ENCODE data around the gene C17orf107.
A peak's percentile ranks its signal among the peaks of the same experiment; 100 is the strongest.

Gene C17orf107

DNA sequence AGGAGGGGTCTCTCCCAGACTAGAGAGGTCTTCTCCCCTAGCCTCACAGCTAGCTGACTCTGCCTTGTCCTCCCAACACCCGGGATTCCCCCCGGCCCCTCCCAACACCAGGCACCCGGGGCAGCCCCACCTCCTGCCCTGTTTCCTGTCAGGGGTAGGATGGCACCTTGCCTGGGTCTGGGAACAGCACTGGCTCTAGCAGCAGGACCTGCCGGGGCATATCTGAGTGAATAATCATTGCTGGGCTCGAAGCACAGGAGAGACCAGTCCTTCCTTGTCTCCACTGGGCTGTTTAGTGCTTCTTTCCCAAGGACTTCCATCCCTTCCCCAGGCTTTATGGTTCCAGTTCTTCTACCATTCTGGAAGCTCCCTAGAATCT is 40.5 kb upstream of the C17orf107 start:
- no peak overlapping the region for H3K56ac ChIP-seq (ENCODE audit: low read length)
- H2BK15ac ChIP-seq (replicated peaks; ENCODE audit: low read depth) = no peak overlapping the region
- no peak overlapping the region for H4K8ac ChIP-seq (ENCODE audit: low read depth, low read length)
- peak overlapping the region; percentile 15 for H3K27ac ChIP-seq (ENCODE audit: low read depth, low read length)
- H3K36me3 ChIP-seq (ENCODE audit: control insufficient read depth, insufficient read depth, low read length) = no peaks in the 10 kb centered on the region
- no peak overlapping the region for H2AK5ac ChIP-seq (ENCODE audit: low read length)
- H2BK120ac ChIP-seq (ENCODE audit: low read depth, low read length) = no peak overlapping the region
- H3K4ac ChIP-seq (ENCODE audit: low read depth, low read length) = no peak overlapping the region
- H3K4me3 ChIP-seq (ENCODE audit: low read length) = no peak overlapping the region
- no peak overlapping the region for H2BK5ac ChIP-seq (ENCODE audit: low read length)
- H3K27me3 ChIP-seq (ENCODE audit: insufficient read depth, low read length, poor library complexity) = no peaks in the 10 kb centered on the region
- no peak overlapping the region for H3K23ac ChIP-seq (ENCODE audit: low read length)
- no peaks in the 10 kb centered on the region for H3K79me2 ChIP-seq (ENCODE audit: control insufficient read depth, insufficient read depth, low read length)
- no peak overlapping the region for H3K4me2 ChIP-seq (ENCODE audit: low read length)
- H3K18ac ChIP-seq (ENCODE audit: low read length) = peak overlapping the region; percentile 28
- WGBS (ENCODE audit: extremely low coverage, insufficient coverage, low lambda C conversion rate) = no CpG with 5 or more reads among the region's 5 CpGs
- no peak overlapping the region for H4K5ac ChIP-seq (ENCODE audit: low read length)
- peak; percentile 51 for DNase-seq
- H3K9ac ChIP-seq (ENCODE audit: low read length) = no peak overlapping the region
- H3K79me1 ChIP-seq (ENCODE audit: low read length) = peaks cover 2% of the 10 kb centered on the region
- peaks cover 19% of the 10 kb centered on the region for H3K4me1 ChIP-seq (ENCODE audit: control insufficient read depth, low read depth, low read length)

DNA sequence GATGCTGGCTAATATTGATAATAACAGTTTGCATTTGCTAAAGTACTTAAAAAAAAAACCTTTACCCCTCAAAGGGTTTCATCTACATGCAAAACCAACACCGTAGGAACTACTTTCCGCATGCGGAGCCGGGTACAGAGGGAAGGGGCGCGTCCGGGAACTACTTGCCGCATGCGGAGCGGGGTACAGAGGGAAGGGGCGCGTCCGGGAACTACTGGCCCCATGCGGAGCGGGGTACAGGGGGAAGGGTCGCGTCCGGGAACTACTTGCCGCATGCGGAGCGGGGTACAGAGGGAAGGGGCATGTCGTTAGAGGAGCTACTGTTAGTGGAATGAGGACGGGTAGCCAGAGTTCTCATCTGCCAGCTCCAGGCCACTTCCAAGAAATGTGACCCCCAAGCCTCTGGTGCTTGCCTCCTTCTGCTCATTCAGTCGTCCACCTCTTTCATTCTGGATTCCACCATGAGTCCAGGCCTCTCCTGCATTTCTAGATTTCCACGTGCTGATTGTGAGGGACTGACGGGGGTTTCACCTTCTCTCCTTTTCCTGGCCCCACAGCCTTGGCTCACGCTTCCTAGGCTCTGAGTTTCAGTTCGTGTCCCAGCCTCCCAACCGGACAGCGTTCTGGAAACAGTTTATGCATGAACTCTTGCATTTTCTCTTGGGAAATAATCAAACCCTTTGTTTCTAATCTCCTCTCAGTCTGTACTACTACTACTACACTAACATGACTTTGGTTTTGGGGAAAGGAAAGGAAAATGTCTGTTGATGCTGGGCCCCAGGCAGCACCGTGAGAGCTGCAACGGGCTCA is 39.3 kb upstream of the C17orf107 start:
- Histone ChIP-seq H3K4me3 (ENCODE audit: low read length) (no peak overlapping the region), H3K23ac (ENCODE audit: low read length) (no peak overlapping the region), H4K5ac (ENCODE audit: low read length) (no peak overlapping the region), H2BK120ac (ENCODE audit: low read depth, low read length) (no peak overlapping the region), H2BK5ac (ENCODE audit: low read length) (no peak overlapping the region), H3K27ac (ENCODE audit: low read depth, low read length) (no peak overlapping the region), H3K9ac (ENCODE audit: low read length) (peak overlapping the region; percentile 39), H2AK5ac (ENCODE audit: low read length) (no peak overlapping the region), H4K8ac (ENCODE audit: low read depth, low read length) (no peak overlapping the region), H2BK15ac (replicated peaks; ENCODE audit: low read depth) (no peak overlapping the region), H3K79me2 (ENCODE audit: control insufficient read depth, insufficient read depth, low read length) (no peaks in the 10 kb centered on the region), H3K4me1 (ENCODE audit: control insufficient read depth, low read depth, low read length) (peaks cover 18% of the 10 kb centered on the region), H3K18ac (ENCODE audit: low read length) (peak overlapping the region; percentile 39), H3K4ac (ENCODE audit: low read depth, low read length) (no peak overlapping the region), H3K56ac (ENCODE audit: low read length) (peak overlapping the region; percentile 18), H3K79me1 (ENCODE audit: low read length) (peaks cover 2% of the 10 kb centered on the region), H3K36me3 (ENCODE audit: control insufficient read depth, insufficient read depth, low read length) (no peaks in the 10 kb centered on the region), H3K27me3 (ENCODE audit: insufficient read depth, low read length, poor library complexity) (no peaks in the 10 kb centered on the region), H3K4me2 (ENCODE audit: low read length) (no peak overlapping the region)
- no peak for DNase-seq
- no CpG with 5 or more reads among the region's 32 CpGs for WGBS (ENCODE audit: extremely low coverage, insufficient coverage, low lambda C conversion rate)

DNA sequence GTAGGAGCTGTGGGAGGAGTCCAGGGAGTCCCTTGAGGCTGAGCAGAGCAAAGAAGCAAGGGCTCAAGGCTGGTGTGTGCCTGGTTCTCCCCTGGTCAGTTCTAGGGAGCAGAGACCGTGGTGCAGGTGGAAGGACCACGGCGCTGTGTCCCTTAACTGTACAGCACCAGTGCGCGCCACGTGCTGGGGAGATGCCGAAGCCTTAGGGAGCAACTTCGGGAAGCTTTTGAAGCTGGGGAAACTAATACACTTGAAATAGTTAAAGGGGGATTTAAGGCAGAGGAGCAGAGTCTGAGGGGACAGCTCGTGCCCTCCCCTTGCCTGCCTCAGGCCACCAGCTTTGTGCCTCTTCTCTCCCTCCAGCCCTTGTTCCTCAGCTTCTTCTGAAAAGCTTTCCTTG is 38.7 kb upstream of the C17orf107 start:
- Histone ChIP-seq H3K27ac (ENCODE audit: low read depth, low read length) (no peak overlapping the region), H3K4me1 (ENCODE audit: control insufficient read depth, low read depth, low read length) (peaks cover 18% of the 10 kb centered on the region)
- WGBS (ENCODE audit: extremely low coverage, insufficient coverage, low lambda C conversion rate) = no CpG with 5 or more reads among the region's 9 CpGs

DNA sequence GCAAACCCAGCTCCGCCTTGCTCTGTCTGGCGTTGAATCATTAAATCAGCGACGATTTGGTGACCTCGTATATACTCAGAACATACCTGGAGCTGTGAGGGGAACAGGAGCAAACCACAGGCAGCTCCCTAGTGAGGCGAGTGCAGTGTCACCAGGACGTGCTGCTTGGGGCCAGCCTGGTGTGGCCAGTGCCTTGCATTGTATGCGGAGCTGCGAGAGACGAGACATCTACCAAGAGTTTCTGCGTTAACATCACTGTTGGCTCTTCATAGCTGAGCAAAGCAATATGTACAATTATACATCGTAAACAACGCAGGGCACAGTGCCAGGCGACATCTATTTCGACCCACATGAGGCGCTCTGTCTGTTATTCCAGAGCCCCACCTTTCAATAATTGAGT is 38.3 kb upstream of the C17orf107 start:
- no peak overlapping the region for H3K27ac ChIP-seq (ENCODE audit: low read depth, low read length)
- peaks cover 2% of the 10 kb centered on the region for H3K79me1 ChIP-seq (ENCODE audit: low read length)
- no peak overlapping the region for H4K5ac ChIP-seq (ENCODE audit: low read length)
- H3K18ac ChIP-seq (ENCODE audit: low read length) = no peak overlapping the region
- WGBS (ENCODE audit: extremely low coverage, insufficient coverage, low lambda C conversion rate) = no CpG with 5 or more reads among the region's 16 CpGs
- no peak overlapping the region for H3K4me2 ChIP-seq (ENCODE audit: low read length)
- DNase-seq = no peak
- H3K9ac ChIP-seq (ENCODE audit: low read length) = no peak overlapping the region
- no peaks in the 10 kb centered on the region for H3K27me3 ChIP-seq (ENCODE audit: insufficient read depth, low read length, poor library complexity)
- H2BK120ac ChIP-seq (ENCODE audit: low read depth, low read length) = no peak overlapping the region
- no peak overlapping the region for H3K23ac ChIP-seq (ENCODE audit: low read length)
- H3K36me3 ChIP-seq (ENCODE audit: control insufficient read depth, insufficient read depth, low read length) = no peaks in the 10 kb centered on the region
- H2BK5ac ChIP-seq (ENCODE audit: low read length) = no peak overlapping the region
- no peak overlapping the region for H2BK15ac ChIP-seq (replicated peaks; ENCODE audit: low read depth)
- no peak overlapping the region for H2AK5ac ChIP-seq (ENCODE audit: low read length)
- H3K4ac ChIP-seq (ENCODE audit: low read depth, low read length) = no peak overlapping the region
- H3K56ac ChIP-seq (ENCODE audit: low read length) = no peak overlapping the region
- H3K79me2 ChIP-seq (ENCODE audit: control insufficient read depth, insufficient read depth, low read length) = no peaks in the 10 kb centered on the region
- no peak overlapping the region for H4K8ac ChIP-seq (ENCODE audit: low read depth, low read length)
- no peak overlapping the region for H3K4me3 ChIP-seq (ENCODE audit: low read length)
- H3K4me1 ChIP-seq (ENCODE audit: control insufficient read depth, low read depth, low read length) = peaks cover 18% of the 10 kb centered on the region

More for the DNA sequence above, 38.7 kb upstream of the C17orf107 start:
- H3K9ac ChIP-seq (ENCODE audit: low read length) = peak overlapping the region; percentile 15
- no peaks in the 10 kb centered on the region for H3K79me2 ChIP-seq (ENCODE audit: control insufficient read depth, insufficient read depth, low read length)
- peak overlapping the region; percentile 18 for H3K56ac ChIP-seq (ENCODE audit: low read length)
- no peak overlapping the region for H3K4ac ChIP-seq (ENCODE audit: low read depth, low read length)
- no peak overlapping the region for H2BK15ac ChIP-seq (replicated peaks; ENCODE audit: low read depth)
- no peak overlapping the region for H3K23ac ChIP-seq (ENCODE audit: low read length)
- no peaks in the 10 kb centered on the region for H3K27me3 ChIP-seq (ENCODE audit: insufficient read depth, low read length, poor library complexity)
- no peak overlapping the region for H3K18ac ChIP-seq (ENCODE audit: low read length)
- no peak for DNase-seq
- H2BK120ac ChIP-seq (ENCODE audit: low read depth, low read length) = no peak overlapping the region
- no peaks in the 10 kb centered on the region for H3K36me3 ChIP-seq (ENCODE audit: control insufficient read depth, insufficient read depth, low read length)
- no peak overlapping the region for H4K5ac ChIP-seq (ENCODE audit: low read length)
- H3K4me2 ChIP-seq (ENCODE audit: low read length) = no peak overlapping the region
- no peak overlapping the region for H2BK5ac ChIP-seq (ENCODE audit: low read length)
- no peak overlapping the region for H3K4me3 ChIP-seq (ENCODE audit: low read length)
- H4K8ac ChIP-seq (ENCODE audit: low read depth, low read length) = no peak overlapping the region
- no peak overlapping the region for H2AK5ac ChIP-seq (ENCODE audit: low read length)
- peaks cover 2% of the 10 kb centered on the region for H3K79me1 ChIP-seq (ENCODE audit: low read length)

DNA sequence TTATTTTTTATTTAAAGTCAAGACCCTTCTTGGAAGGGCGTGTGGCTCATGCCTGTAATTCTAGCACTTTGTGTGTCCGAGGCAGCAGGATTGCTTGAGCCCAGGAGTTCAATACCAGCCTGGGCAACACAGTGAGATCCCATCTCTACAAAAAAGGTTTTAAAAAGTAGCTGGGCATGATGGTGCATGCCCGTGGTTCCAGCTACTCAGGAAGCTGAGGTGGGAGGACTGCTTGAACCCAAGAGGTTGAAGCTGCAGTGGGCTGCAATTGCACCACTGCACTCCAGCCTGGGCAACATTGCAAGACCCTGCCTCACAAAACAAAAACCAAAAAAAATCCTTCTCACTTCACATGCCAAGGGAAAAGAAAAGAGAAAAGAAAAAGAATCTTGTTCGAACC is 36.6 kb upstream of the C17orf107 start:
- DNase-seq = no peak
- H2AK5ac ChIP-seq (ENCODE audit: low read length) = no peak overlapping the region
- no peak overlapping the region for H3K9ac ChIP-seq (ENCODE audit: low read length)
- peaks cover 2% of the 10 kb centered on the region for H3K79me1 ChIP-seq (ENCODE audit: low read length)
- no peaks in the 10 kb centered on the region for H3K79me2 ChIP-seq (ENCODE audit: control insufficient read depth, insufficient read depth, low read length)
- no peaks in the 10 kb centered on the region for H3K36me3 ChIP-seq (ENCODE audit: control insufficient read depth, insufficient read depth, low read length)
- WGBS (ENCODE audit: extremely low coverage, insufficient coverage, low lambda C conversion rate) = no CpG with 5 or more reads among the region's 4 CpGs
- no peak overlapping the region for H2BK120ac ChIP-seq (ENCODE audit: low read depth, low read length)
- H3K27ac ChIP-seq (ENCODE audit: low read depth, low read length) = no peak overlapping the region
- H4K5ac ChIP-seq (ENCODE audit: low read length) = no peak overlapping the region
- no peak overlapping the region for H2BK5ac ChIP-seq (ENCODE audit: low read length)
- no peak overlapping the region for H3K4me2 ChIP-seq (ENCODE audit: low read length)
- H3K18ac ChIP-seq (ENCODE audit: low read length) = no peak overlapping the region
- no peak overlapping the region for H3K56ac ChIP-seq (ENCODE audit: low read length)
- no peak overlapping the region for H3K23ac ChIP-seq (ENCODE audit: low read length)
- no peaks in the 10 kb centered on the region for H3K27me3 ChIP-seq (ENCODE audit: insufficient read depth, low read length, poor library complexity)
- no peak overlapping the region for H2BK15ac ChIP-seq (replicated peaks; ENCODE audit: low read depth)
- H3K4me3 ChIP-seq (ENCODE audit: low read length) = no peak overlapping the region
- no peak overlapping the region for H4K8ac ChIP-seq (ENCODE audit: low read depth, low read length)
- peaks cover 15% of the 10 kb centered on the region for H3K4me1 ChIP-seq (ENCODE audit: control insufficient read depth, low read depth, low read length)
- H3K4ac ChIP-seq (ENCODE audit: low read depth, low read length) = no peak overlapping the region

DNA sequence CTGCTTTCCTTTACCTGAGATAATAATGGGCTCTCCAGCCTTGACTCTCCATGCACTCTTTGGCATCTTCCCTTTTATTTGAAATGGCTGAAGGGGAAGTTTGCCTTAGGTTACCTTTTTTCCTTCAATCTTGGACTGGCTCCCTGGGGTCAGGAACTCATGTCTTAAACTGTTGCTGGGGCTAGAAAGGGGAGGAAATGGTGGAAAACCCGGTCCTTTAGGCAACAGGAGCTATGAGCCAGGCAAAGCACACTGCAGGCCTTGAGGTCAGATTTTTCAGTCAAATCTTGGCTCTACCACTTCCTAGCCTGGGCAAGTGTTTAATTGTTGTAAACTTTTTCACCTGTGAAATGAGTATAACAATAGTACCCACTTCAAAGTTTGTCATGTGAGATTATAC is 36.0 kb upstream of the C17orf107 start:
- H3K4me2 ChIP-seq (ENCODE audit: low read length) = no peak overlapping the region
- H3K27me3 ChIP-seq (ENCODE audit: insufficient read depth, low read length, poor library complexity) = no peaks in the 10 kb centered on the region
- no peak overlapping the region for H3K4me3 ChIP-seq (ENCODE audit: low read length)
- H3K9ac ChIP-seq (ENCODE audit: low read length) = no peak overlapping the region
- DNase-seq = no peak
- H4K8ac ChIP-seq (ENCODE audit: low read depth, low read length) = peak overlapping the region; percentile 16
- H3K18ac ChIP-seq (ENCODE audit: low read length) = no peak overlapping the region
- peaks cover 2% of the 10 kb centered on the region for H3K79me1 ChIP-seq (ENCODE audit: low read length)
- H3K4ac ChIP-seq (ENCODE audit: low read depth, low read length) = no peak overlapping the region
- no peak overlapping the region for H2BK120ac ChIP-seq (ENCODE audit: low read depth, low read length)
- H4K5ac ChIP-seq (ENCODE audit: low read length) = no peak overlapping the region
- no peak overlapping the region for H3K23ac ChIP-seq (ENCODE audit: low read length)
- H3K27ac ChIP-seq (ENCODE audit: low read depth, low read length) = no peak overlapping the region
- H3K4me1 ChIP-seq (ENCODE audit: control insufficient read depth, low read depth, low read length) = peaks cover 12% of the 10 kb centered on the region
- no peak overlapping the region for H3K56ac ChIP-seq (ENCODE audit: low read length)
- H2BK15ac ChIP-seq (replicated peaks; ENCODE audit: low read depth) = no peak overlapping the region
- H2AK5ac ChIP-seq (ENCODE audit: low read length) = no peak overlapping the region
- no peak overlapping the region for H2BK5ac ChIP-seq (ENCODE audit: low read length)
- no peaks in the 10 kb centered on the region for H3K79me2 ChIP-seq (ENCODE audit: control insufficient read depth, insufficient read depth, low read length)
- no peaks in the 10 kb centered on the region for H3K36me3 ChIP-seq (ENCODE audit: control insufficient read depth, insufficient read depth, low read length)
- WGBS (ENCODE audit: extremely low coverage, insufficient coverage, low lambda C conversion rate) = no CpG with 5 or more reads among the region's 1 CpG

Measured in mesendoderm (in vitro differentiated cells).